Endothelial cell of umbilical vein (primary cell): ENCODE results near the gene VANGL2.

ENCODE experiments used
- CTCF ChIP-seq, 2 donors: IDR thresholded peaks; 1 replicate in 1 of 2; 2 replicates in 1 of 2; pipeline ENCODE4 v1.5.1; 2011; ENCODE audit warnings: low read length in 2 of 2, mild to moderate bottlenecking in 2 of 2, moderate library complexity in 2 of 2, control low read depth in 1 of 2, inconsistent platforms in 1 of 2, low read depth in 1 of 2; ENCODE audit not compliant: insufficient read depth in 1 of 2; ENCODE audit errors: extremely low read depth in 1 of 2
- EZH2 ChIP-seq: IDR thresholded peaks from 2 replicates; pipeline ENCODE4 v1.6.1; 2012; ENCODE audit warnings: borderline replicate concordance, low read depth, mild to moderate bottlenecking, moderate library complexity, low read length, inconsistent platforms; ENCODE audit not compliant: severe bottlenecking
- GATA2 ChIP-seq: IDR thresholded peaks from 2 replicates; pipeline ENCODE4 v1.7.0; 2011; ENCODE audit warnings: low read depth, mild to moderate bottlenecking, moderate library complexity, mixed read lengths, low read length; ENCODE audit not compliant: insufficient read length, insufficient read depth
- JUN ChIP-seq: IDR thresholded peaks from 2 replicates; pipeline ENCODE4 v1.6.1; 2011; ENCODE audit warnings: borderline replicate concordance, low read depth; ENCODE audit not compliant: insufficient read length, insufficient read depth
- MAX ChIP-seq: IDR thresholded peaks from 2 replicates; pipeline ENCODE4 v1.6.1; 2011; ENCODE audit not compliant: insufficient read depth, insufficient read length
- MYC ChIP-seq: IDR thresholded peaks from one replicate; pipeline ENCODE4 v1.6.1; 2011; ENCODE audit warnings: mild to moderate bottlenecking, low read depth, low read length
- POLR2A ChIP-seq: IDR thresholded peaks from 2 replicates; pipeline ENCODE4 v1.6.1; 2012; ENCODE audit warnings: low read depth, mild to moderate bottlenecking, control low read depth, low read length
- POLR2AphosphoS5 ChIP-seq: IDR thresholded peaks from 2 replicates; pipeline ENCODE4 v1.6.1; 2012; ENCODE audit warnings: low read depth, mild to moderate bottlenecking, control low read depth, low read length, moderate library complexity; ENCODE audit not compliant: insufficient read depth

GRCh38 chr1:160407839-160408801 is 7.8 kb downstream of the VANGL2 start:
- TF ChIP-seq CTCF (IDR thresholded peaks at IDR 0.05; ENCODE audit: extremely low read depth in 1 of 2, insufficient read depth in 1 of 2, low read depth in 1 of 2, low read length in 2 of 2), result no peak
- TF ChIP-seq POLR2AphosphoS5, result no peak
- TF ChIP-seq POLR2A, result no peak
- no peak for TF ChIP-seq MAX
- TF ChIP-seq MYC, result no peak
- TF ChIP-seq EZH2, result no peak
- no peak for TF ChIP-seq GATA2
- TF ChIP-seq JUN, result no peak
